HG03039 (cell line): ENCODE results near the gene ANKIB1.
"Not testable (repeated sequence)": the region's sequence is repeated elsewhere in the genome, so short reads cannot be mapped to it uniquely, and the experiment has no call there.

ENCODE experiments used
- ATAC-seq: cut with Tn5 transposase; IDR thresholded peaks from one replicate; pipeline ENCODE4 v1.9.1; 2021; ENCODE audit warnings: mild to moderate bottlenecking, moderate library complexity; ENCODE audit not compliant: unreplicated experiment

Gene ANKIB1

GRCh38 chr7:92400013-92400412, 154.2 kb downstream of the ANKIB1 start:
- no peak for ATAC-seq

- no peak for ATAC-seq
Measured at GRCh38 chr7:92402920-92403759, 157.4 kb downstream of the ANKIB1 start.

- ATAC-seq: no peak
Measured at GRCh38 chr7:92403760-92404074, 157.9 kb downstream of the ANKIB1 start.

GRCh38 chr7:92404170-92404614, 158.4 kb downstream of the ANKIB1 start:
- ATAC-seq: no peak

- ATAC-seq: no peak
Measured at GRCh38 chr7:92409357-92409756, 163.6 kb downstream of the ANKIB1 start.

- not testable (repeated sequence) for ATAC-seq
Measured at GRCh38 chr7:92410162-92410561, 164.4 kb downstream of the ANKIB1 start.

- ATAC-seq: no peak
Measured at GRCh38 chr7:92412745-92413144, 167.0 kb downstream of the ANKIB1 start.

- no peak for ATAC-seq
Measured at GRCh38 chr7:92413550-92413949, 167.8 kb downstream of the ANKIB1 start.

- no peak for ATAC-seq
Measured at GRCh38 chr7:92415225-92415624, 169.5 kb downstream of the ANKIB1 start.

GRCh38 chr7:92417913-92418312, 172.1 kb downstream of the ANKIB1 start:
- no peak for ATAC-seq

GRCh38 chr7:92421676-92422435, 176.1 kb downstream of the ANKIB1 start:
- no peak for ATAC-seq

- no peak for ATAC-seq
Measured at GRCh38 chr7:92422926-92423325, 177.2 kb downstream of the ANKIB1 start.

GRCh38 chr7:92423710-92424131, 177.9 kb downstream of the ANKIB1 start:
- ATAC-seq: no peak

- no peak for ATAC-seq
Measured at GRCh38 chr7:92425311-92425947, 179.7 kb downstream of the ANKIB1 start.

GRCh38 chr7:92427193-92427592, 181.4 kb downstream of the ANKIB1 start:
- ATAC-seq: no peak

- ATAC-seq: no peak
Measured at GRCh38 chr7:92432299-92432946, 186.6 kb downstream of the ANKIB1 start.

GRCh38 chr7:92433019-92433418, 187.2 kb downstream of the ANKIB1 start:
- no peak for ATAC-seq

- no peak for ATAC-seq
Measured at GRCh38 chr7:92435542-92435941, 189.8 kb downstream of the ANKIB1 start.

- ATAC-seq: no peak
Measured at GRCh38 chr7:92436612-92437445, 191.1 kb downstream of the ANKIB1 start.

GRCh38 chr7:92437956-92438491, 192.2 kb downstream of the ANKIB1 start:
- no peak for ATAC-seq
